HFF-Myc (cell line): ENCODE data around the gene TEX22.
A peak's percentile ranks its signal among the peaks of the same experiment; 100 is the strongest.

Experiments used
- DNase-seq: peaks from one replicate; pipeline ENCODE4 v3.0.0-alpha.2; 2011; ENCODE audit warnings: low read depth; ENCODE audit errors: extremely low read depth
- H3K4me3 ChIP-seq: replicated peaks from 2 replicates; pipeline ENCODE4 v1.5.1; 2011; ENCODE audit warnings: low read depth, mild to moderate bottlenecking, control low read depth, low read length
- TF ChIP-seq, protein P1 (sequence below): IDR thresholded peaks from 2 replicates; pipeline ENCODE4 v1.5.1; 2012; ENCODE audit warnings: mild to moderate bottlenecking, low read depth, low read length, control low read depth; ENCODE audit errors: missing control alignments

The TEX22 gene

DNA sequence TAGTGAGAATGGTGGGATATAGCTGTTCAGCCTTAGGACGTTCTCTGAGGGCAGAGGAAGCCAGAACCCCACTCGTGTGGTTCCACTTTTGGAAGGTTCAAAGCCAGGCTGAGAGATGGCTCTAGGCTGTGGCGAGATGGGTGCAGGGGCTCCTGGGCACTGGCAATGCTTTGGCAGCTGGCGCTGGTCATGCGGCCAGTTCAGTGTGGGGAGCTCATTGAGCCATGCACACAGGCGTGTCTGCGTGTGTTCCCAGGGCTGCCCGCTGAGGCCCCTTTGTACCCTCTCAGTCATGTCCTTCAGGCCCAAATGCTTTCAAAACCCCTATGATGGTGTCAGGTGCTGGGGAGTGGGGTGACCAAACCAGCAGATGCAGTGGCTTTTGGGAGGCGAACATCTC, 1.7 kb downstream of the TEX22 start:
- no peak for DNase-seq
- TF ChIP-seq, protein P1, sequence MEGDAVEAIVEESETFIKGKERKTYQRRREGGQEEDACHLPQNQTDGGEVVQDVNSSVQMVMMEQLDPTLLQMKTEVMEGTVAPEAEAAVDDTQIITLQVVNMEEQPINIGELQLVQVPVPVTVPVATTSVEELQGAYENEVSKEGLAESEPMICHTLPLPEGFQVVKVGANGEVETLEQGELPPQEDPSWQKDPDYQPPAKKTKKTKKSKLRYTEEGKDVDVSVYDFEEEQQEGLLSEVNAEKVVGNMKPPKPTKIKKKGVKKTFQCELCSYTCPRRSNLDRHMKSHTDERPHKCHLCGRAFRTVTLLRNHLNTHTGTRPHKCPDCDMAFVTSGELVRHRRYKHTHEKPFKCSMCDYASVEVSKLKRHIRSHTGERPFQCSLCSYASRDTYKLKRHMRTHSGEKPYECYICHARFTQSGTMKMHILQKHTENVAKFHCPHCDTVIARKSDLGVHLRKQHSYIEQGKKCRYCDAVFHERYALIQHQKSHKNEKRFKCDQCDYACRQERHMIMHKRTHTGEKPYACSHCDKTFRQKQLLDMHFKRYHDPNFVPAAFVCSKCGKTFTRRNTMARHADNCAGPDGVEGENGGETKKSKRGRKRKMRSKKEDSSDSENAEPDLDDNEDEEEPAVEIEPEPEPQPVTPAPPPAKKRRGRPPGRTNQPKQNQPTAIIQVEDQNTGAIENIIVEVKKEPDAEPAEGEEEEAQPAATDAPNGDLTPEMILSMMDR, result no peak
- H3K4me3 ChIP-seq, result no peak overlapping the region

- no peak overlapping the region for H3K4me3 ChIP-seq
- no peak for DNase-seq
- TF ChIP-seq, protein P1, result no peak
Measured at GRCh38 chr14:105401699-105402098, 3.4 kb downstream of the TEX22 start.

DNA sequence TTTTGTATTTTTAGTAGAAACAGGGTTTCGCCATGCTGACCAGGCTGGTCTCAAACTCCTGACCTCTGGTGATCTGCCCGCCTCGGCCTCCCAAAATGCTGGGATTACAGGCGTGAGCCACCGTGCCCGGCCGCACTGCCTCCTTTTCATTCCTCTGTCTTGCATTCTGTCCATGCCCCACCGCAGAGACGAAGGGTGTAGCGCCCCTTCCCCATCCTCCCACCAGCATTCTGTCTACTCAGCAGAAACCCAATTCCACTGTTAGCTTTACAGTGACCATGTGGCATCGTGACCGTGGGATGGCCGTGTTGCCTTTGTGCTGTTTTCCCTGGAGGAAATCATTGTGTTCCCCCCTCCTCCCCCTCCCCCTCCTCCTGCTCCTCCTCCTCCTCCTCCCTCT, 10.3 kb downstream of the TEX22 start:
- H3K4me3 ChIP-seq, result no peak overlapping the region
- no peak for DNase-seq
- TF ChIP-seq, protein P1, result no peak

- no peak for DNase-seq
- TF ChIP-seq, protein P1, result no peak
- H3K4me3 ChIP-seq, result no peak overlapping the region
Measured at GRCh38 chr14:105409364-105409763, 11.0 kb downstream of the TEX22 start.

DNA sequence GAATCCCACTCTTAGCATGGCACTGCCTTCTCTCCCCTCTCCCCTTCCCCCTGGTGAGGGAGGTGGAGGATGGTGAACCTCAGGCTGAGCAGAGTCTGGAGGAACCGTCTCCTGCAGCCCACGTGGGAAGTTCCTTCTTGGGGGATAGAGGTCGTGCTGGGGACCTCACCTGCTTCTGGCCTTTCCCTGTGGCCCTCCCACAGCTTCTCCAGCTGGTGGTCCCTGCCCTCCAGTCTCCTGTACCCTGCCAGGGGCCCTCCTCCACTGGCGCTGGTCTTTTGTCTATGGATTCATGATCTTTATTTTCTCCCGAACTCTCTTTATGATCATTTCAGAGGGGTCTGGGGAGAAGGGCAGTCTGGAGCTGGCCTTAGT, 12.3 kb downstream of the TEX22 start:
- H3K4me3 ChIP-seq, result no peak overlapping the region
- DNase-seq, result no peak
- TF ChIP-seq, protein P1, result no peak

DNA sequence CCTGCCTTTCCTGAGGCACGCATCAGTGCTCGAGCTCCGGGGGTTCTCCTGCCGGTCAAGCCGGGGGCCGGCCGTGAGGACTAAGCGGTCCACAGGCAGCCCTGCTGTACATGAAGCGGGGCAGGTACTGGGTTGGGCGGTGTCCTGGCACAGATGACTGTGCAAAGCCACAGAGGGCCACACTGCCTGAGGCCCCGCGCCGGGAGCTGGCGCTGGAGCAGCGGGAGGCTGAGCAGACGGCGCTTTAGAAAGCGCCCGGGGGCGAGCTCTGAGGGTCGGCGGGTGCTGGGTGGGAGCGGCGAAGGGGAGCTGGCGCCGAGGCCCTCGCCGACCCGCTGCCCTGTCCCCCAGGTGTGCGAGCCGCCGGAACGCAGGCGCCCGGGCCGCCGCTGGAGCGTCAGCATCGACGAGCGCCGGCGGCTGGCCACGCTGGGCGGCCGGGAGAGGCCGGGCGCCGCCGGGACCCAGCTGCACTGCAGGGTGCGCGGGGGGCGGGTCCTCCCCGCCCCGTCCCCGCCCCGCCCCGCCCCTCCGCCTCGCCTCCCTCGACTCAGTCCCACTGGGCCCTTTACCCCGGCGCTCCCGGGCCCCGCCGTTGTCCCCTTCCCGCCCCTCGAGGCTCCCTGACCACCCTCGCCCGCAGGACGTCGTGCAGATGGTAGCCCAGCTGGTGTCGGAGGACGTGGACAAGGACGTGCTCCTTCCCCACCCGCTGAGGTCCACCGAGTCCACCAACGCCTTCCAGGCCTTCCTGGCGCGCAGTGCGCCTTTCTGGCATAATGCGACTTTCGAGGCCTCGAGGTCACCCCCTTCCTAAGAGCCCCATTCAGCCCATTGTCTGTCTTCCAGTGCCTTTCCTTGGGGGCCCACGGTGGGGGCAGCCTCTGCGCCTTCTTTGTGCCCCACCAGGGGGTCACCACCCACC, 12.9 kb downstream of the TEX22 start:
- TF ChIP-seq, protein P1, result no peak
- no peak for DNase-seq
- peak overlapping the region; percentile 24; the same call in 1 of the 2 replicates for H3K4me3 ChIP-seq
